Vagina (tissue), 2 donors: ENCODE data around the gene MON2.

Experiments
- POLR2A ChIP-seq, 2 donors: fragments of 450-650 bp; IDR thresholded peaks; one replicate each; pipeline ENCODE4 v1.6.1; 2017; ENCODE audit warnings: antibody characterized with exemption in 2 of 2, mild to moderate bottlenecking in 2 of 2, moderate library complexity in 2 of 2
- POLR2AphosphoS5 ChIP-seq, 2 donors: sonication (generic); formaldehyde crosslinking; IDR thresholded peaks; one replicate each; pipeline ENCODE4 v1.9.0; 2017; ENCODE audit warnings: antibody characterized with exemption in 2 of 2, mild to moderate bottlenecking in 2 of 2, low read depth in 1 of 2; ENCODE audit not compliant: insufficient read depth in 1 of 2

GRCh38 chr12:62629413-62629812 is 162.8 kb downstream of the MON2 start:
- TF ChIP-seq POLR2A (IDR thresholded peaks at IDR 0.05) (no peak), POLR2AphosphoS5 (IDR thresholded peaks at IDR 0.05; ENCODE audit: insufficient read depth in 1 of 2, low read depth in 1 of 2) (no peak)
